ENCODE data around the gene MYOZ2. TPM values are rescaled to one million over a fixed set of nuclear protein-coding genes. Genes with fewer than 3 reads are reported as not detected.

MYOZ2 gene
- total RNA-seq, 2 donors from 2014 or later = 678 to 770 TPM

- no peak for DNase-seq (ENCODE audit: low spot score)
- Histone ChIP-seq H3K27me3 (no peaks in the 10 kb centered on the region), H3K4me1 (peaks cover 0 to 28% of the 10 kb centered on the region in 2 donors), H3K4me3 (no peak overlapping the region), H3K9me3 (no peaks in the 10 kb centered on the region), H3K36me3 (no peaks in the 10 kb centered on the region), H3K27ac (no peak overlapping the region)
- TF ChIP-seq CTCF (IDR thresholded peaks at IDR 0.05) = no peak
These were observed 37.3 kb upstream of the MYOZ2 start for GRCh38 chr4:119098306-119098705.

DNA sequence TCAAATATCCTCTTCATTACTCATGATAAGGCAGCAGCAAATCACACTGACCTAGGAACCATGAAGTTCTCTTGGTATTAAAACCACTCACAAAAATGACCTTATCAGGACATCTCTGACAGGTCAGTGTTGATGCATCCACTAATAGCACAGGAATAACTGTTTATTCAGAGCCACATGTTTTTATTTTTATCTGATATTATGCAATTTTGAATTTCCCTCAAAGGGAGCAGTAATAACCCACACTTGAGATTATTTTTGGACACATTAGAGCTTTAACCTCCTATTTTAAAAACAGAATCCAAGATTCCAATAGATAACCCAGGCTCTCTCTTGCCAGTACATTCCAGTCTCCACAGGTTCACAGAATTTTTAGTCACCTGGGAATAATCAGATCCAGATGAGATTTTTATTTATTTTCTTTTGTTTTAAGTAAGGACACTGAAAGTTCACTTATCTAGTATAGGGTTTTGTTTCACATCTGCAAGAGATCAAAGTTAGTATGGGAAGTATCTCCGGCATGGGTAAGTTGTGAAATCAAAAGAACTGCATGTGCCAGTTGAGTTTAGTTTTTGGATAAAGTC, 36.3 kb upstream of the MYOZ2 start:
- H3K27me3 ChIP-seq = no peaks in the 10 kb centered on the region
- H3K4me1 ChIP-seq = peaks cover 0 to 39% of the 10 kb centered on the region in 2 donors
- peak overlapping the region in 1 of 2 donors; percentile 33 for H3K27ac ChIP-seq
- H3K9me3 ChIP-seq = no peaks in the 10 kb centered on the region
- no peak for TF ChIP-seq CTCF (IDR thresholded peaks at IDR 0.05)
- H3K4me3 ChIP-seq = no peak overlapping the region
- H3K36me3 ChIP-seq = no peaks in the 10 kb centered on the region
- DNase-seq (ENCODE audit: low spot score) = no peak

- TF ChIP-seq CTCF (IDR thresholded peaks at IDR 0.05) = no peak
- Histone ChIP-seq H3K4me1 (peaks cover 0 to 50% of the 10 kb centered on the region in 2 donors), H3K36me3 (no peaks in the 10 kb centered on the region), H3K27ac (no peak overlapping the region), H3K9me3 (no peaks in the 10 kb centered on the region), H3K27me3 (no peaks in the 10 kb centered on the region), H3K4me3 (no peak overlapping the region)
- DNase-seq (ENCODE audit: low spot score) = no peak
These were observed 35.0 kb upstream of the MYOZ2 start for GRCh38 chr4:119100655-119101054.

DNA sequence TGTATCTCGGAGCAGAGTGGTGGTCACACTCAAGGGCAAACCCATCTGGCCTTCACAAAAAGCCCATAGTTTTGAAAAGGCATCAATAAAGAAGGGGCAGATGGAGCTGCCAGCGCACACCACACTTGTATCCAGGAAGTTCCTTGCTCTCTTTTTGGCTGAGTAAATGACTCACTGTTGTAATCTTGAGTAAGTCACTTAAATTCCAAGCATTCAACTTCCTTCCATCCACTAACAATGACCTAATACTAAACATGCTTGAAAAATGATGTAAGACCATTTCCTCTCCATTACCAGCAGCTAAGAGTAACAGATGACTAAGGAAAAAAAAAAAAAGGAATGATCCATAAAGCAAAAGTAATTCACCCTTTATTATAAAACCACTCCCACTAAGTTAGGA, 32.4 kb upstream of the MYOZ2 start:
- Histone ChIP-seq H3K4me1 (peaks cover 0 to 60% of the 10 kb centered on the region in 2 donors), H3K27ac (peak overlapping the region; percentile 36 to 63), H3K36me3 (no peaks in the 10 kb centered on the region), H3K27me3 (no peaks in the 10 kb centered on the region), H3K4me3 (no peak overlapping the region), H3K9me3 (no peaks in the 10 kb centered on the region)
- no peak for TF ChIP-seq CTCF (IDR thresholded peaks at IDR 0.05)
- DNase-seq (ENCODE audit: low spot score) = peak; percentile 69

GRCh38 chr4:119104644-119105273, 30.9 kb upstream of the MYOZ2 start:
- H3K27ac ChIP-seq = peak overlapping the region; percentile 19 to 63
- no peak overlapping the region for H3K4me3 ChIP-seq
- no peaks in the 10 kb centered on the region for H3K27me3 ChIP-seq
- H3K36me3 ChIP-seq = no peaks in the 10 kb centered on the region
- no peaks in the 10 kb centered on the region for H3K9me3 ChIP-seq
- DNase-seq (ENCODE audit: low spot score) = no peak
- peaks cover 0 to 46% of the 10 kb centered on the region in 2 donors for H3K4me1 ChIP-seq
- no peak for TF ChIP-seq CTCF (IDR thresholded peaks at IDR 0.05)
